MM.1S (cell line): ENCODE measurements around the gene PCGF3.
"Not testable (repeated sequence)": the region's sequence is repeated elsewhere in the genome, so short reads cannot be mapped to it uniquely, and the experiment has no call there.

Experiments
- DNase-seq: peaks from one replicate; pipeline ENCODE4 v3.0.0-alpha.2; 2015
- H2AFZ ChIP-seq: fragments of 300-600 bp; sonication (generic); 2 replicates; pipeline ENCODE4 v1.6.0; 2016; ENCODE audit warnings: antibody characterized with exemption, low read length
- H3F3A ChIP-seq: fragments of 300-600 bp; sonication (generic); 2 replicates; pipeline ENCODE4 v1.6.1; 2016; ENCODE audit warnings: mild to moderate bottlenecking, antibody characterized with exemption, low read length, moderate library complexity, mixed read lengths; ENCODE audit not compliant: insufficient read depth
- H3K27ac ChIP-seq: fragments of 300-600 bp; sonication (generic); 2 replicates; pipeline ENCODE4 v1.5.1; 2016; ENCODE audit warnings: mild to moderate bottlenecking, low read length
- H3K27me3 ChIP-seq: fragments of 300-600 bp; sonication (generic); replicated peaks from 2 replicates; pipeline ENCODE4 v1.6.0; 2016; ENCODE audit warnings: low read length; ENCODE audit not compliant: insufficient read depth
- H3K36me3 ChIP-seq: fragments of 300-600 bp; sonication (generic); replicated peaks from 2 replicates; pipeline ENCODE4 v1.6.1; 2016; ENCODE audit warnings: mild to moderate bottlenecking, low read length, mixed read lengths; ENCODE audit not compliant: insufficient read depth
- H3K4me1 ChIP-seq: fragments of 300-600 bp; sonication (generic); 2 replicates; pipeline ENCODE4 v1.6.1; 2016; ENCODE audit warnings: low read length, mixed read lengths
- H3K4me2 ChIP-seq: fragments of 300-600 bp; sonication (generic); 2 replicates; pipeline ENCODE4 v1.6.0; 2016; ENCODE audit warnings: low read depth, low read length
- H3K4me3 ChIP-seq: fragments of 300-600 bp; sonication (generic); 2 replicates; pipeline ENCODE4 v1.5.1; 2016; ENCODE audit warnings: low read length, mixed read lengths
- H3K79me2 ChIP-seq: fragments of 300-600 bp; sonication (generic); 2 replicates; pipeline ENCODE4 v1.6.1; 2016; ENCODE audit warnings: mixed run types, low read length, mixed read lengths
- H3K9ac ChIP-seq: fragments of 300-600 bp; sonication (generic); 2 replicates; pipeline ENCODE4 v1.6.1; 2016; ENCODE audit warnings: low read length, mixed read lengths
- H3K9me2 ChIP-seq: fragments of 300-600 bp; sonication (generic); replicated peaks from 2 replicates; pipeline ENCODE4 v1.6.1; 2016; ENCODE audit warnings: mild to moderate bottlenecking, low read length, mixed read lengths; ENCODE audit not compliant: insufficient read depth
- H3K9me3 ChIP-seq: fragments of 300-600 bp; sonication (generic); replicated peaks from 2 replicates; pipeline ENCODE4 v1.6.1; 2016; ENCODE audit warnings: mild to moderate bottlenecking, low read length, mixed read lengths; ENCODE audit not compliant: insufficient read depth
- H4K20me1 ChIP-seq: fragments of 300-600 bp; sonication (generic); 2 replicates; pipeline ENCODE4 v1.6.1; 2016; ENCODE audit warnings: mild to moderate bottlenecking, low read length, moderate library complexity, mixed read lengths; ENCODE audit not compliant: insufficient read depth
- EZH2 ChIP-seq: fragments of 300-600 bp; sonication (generic); optimal IDR thresholded peaks from 2 replicates; pipeline ENCODE3; 2017; ENCODE audit warnings: low read depth, mild to moderate bottlenecking, antibody characterized with exemption, low read length, mixed read lengths
- EZH2phosphoT487 ChIP-seq: fragments of 300-600 bp; sonication (generic); IDR thresholded peaks from 2 replicates; pipeline ENCODE4 v1.6.1; 2018; ENCODE audit warnings: antibody characterized with exemption, low read length
- TF ChIP-seq, protein P1 (sequence below): fragments of 300-600 bp; sonication (generic); IDR thresholded peaks from 2 replicates; pipeline ENCODE4 v1.5.1; 2016; ENCODE audit warnings: antibody characterized with exemption, low read length, mixed read lengths

PCGF3 gene

DNA sequence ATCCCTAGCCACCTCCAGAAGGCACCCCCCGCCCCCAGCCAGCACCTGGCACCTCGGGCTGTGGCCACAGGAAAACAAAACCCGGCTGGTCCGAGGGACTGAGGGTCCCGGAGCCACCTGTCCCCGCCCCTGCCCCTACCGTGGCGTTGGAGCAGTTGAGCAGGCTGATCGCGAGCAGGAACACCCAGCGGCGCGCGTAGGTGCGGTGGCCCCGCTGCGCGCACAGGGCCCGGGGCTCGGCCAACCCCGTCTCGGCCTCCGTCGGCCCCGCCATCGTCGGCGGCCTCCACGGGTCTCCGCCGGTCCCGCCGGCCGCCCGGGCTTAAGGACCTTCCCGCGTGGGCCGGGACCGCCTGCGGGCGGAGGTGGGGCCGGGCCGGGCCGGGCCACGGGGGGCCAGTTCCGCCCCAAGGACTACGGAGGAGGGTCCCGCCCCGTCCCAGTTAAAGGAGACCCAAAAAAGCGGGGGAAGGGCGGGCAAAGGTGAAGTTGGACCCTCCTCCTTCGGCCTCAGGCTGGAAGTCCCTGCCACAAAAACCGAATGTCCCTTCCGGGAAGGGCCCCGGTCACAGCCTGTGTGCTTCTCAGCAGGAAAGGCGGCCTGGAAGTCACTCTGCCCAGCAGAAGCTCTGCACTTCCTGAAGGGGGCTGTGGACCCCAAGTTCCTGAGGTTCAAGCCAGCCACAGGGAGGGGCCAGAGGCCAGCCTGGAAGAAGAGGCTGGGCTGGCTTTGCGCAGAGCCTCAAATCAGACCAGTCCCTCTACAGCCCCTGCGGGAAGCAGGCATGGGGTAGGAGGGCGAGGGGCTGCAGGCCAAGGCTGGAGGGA, 16.6 kb upstream of the PCGF3 start, which contains the start of gene SLC49A3:
Gene SLC49A3, minus strand, starts transcription at position 298 of the 828 bp plus-strand sequence. Its CDS starts 24 bp downstream, at position 274.
- Histone ChIP-seq H3K36me3 (no peaks in the 10 kb centered on the region), H3F3A (no peaks in the 10 kb centered on the region), H3K4me3 (no peak within 1 kb of the TSS), H3K4me2 (no peak within 1 kb of the TSS), H3K79me2 (no peaks in the 10 kb centered on the region), H3K9me3 (no peaks in the 10 kb centered on the region), H3K9me2 (no peaks in the 10 kb centered on the region), H3K27ac (no peak within 1 kb of the TSS), H4K20me1 (no peaks in the 10 kb centered on the region), H3K4me1 (no peaks in the 10 kb centered on the region), H2AFZ (no peak within 1 kb of the TSS), H3K9ac (no peak within 1 kb of the TSS), H3K27me3 (no peaks in the 10 kb centered on the region)
- TF ChIP-seq EZH2 (no peak), EZH2phosphoT487 (no peak)
- TF ChIP-seq, protein P1, sequence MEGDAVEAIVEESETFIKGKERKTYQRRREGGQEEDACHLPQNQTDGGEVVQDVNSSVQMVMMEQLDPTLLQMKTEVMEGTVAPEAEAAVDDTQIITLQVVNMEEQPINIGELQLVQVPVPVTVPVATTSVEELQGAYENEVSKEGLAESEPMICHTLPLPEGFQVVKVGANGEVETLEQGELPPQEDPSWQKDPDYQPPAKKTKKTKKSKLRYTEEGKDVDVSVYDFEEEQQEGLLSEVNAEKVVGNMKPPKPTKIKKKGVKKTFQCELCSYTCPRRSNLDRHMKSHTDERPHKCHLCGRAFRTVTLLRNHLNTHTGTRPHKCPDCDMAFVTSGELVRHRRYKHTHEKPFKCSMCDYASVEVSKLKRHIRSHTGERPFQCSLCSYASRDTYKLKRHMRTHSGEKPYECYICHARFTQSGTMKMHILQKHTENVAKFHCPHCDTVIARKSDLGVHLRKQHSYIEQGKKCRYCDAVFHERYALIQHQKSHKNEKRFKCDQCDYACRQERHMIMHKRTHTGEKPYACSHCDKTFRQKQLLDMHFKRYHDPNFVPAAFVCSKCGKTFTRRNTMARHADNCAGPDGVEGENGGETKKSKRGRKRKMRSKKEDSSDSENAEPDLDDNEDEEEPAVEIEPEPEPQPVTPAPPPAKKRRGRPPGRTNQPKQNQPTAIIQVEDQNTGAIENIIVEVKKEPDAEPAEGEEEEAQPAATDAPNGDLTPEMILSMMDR: no peak
- no peak for DNase-seq

DNA sequence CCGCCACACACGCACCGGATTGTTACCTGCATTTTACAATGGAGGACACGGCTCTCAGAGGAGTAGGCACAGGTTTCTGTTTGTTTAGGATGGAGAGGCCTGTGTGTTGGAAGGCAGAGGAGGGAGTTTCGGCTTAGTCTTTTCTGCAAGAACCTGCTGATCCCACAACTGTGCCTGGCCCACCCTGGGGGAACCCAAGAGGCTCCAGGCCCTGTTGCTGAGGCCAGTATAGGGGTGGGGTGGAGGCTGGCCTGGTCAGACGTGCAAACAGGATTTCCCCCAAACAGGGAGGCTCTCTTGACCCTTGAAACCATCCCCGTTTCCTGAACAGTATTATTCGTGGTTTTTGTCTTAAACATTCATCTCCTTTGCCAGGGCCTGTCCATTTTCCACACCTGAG, 15.9 kb upstream of the PCGF3 start:
- Histone ChIP-seq H3K27me3 (no peaks in the 10 kb centered on the region), H3K9me2 (no peaks in the 10 kb centered on the region), H3K4me3 (no peak overlapping the region), H2AFZ (no peak overlapping the region), H4K20me1 (no peaks in the 10 kb centered on the region), H3K36me3 (no peaks in the 10 kb centered on the region), H3K79me2 (no peaks in the 10 kb centered on the region), H3K9ac (no peak overlapping the region), H3K9me3 (no peaks in the 10 kb centered on the region), H3F3A (no peaks in the 10 kb centered on the region), H3K4me2 (no peak overlapping the region), H3K4me1 (no peaks in the 10 kb centered on the region), H3K27ac (no peak overlapping the region)
- DNase-seq: no peak
- TF ChIP-seq EZH2phosphoT487: no peak
- TF ChIP-seq EZH2: no peak
- TF ChIP-seq, protein P1: no peak

DNA sequence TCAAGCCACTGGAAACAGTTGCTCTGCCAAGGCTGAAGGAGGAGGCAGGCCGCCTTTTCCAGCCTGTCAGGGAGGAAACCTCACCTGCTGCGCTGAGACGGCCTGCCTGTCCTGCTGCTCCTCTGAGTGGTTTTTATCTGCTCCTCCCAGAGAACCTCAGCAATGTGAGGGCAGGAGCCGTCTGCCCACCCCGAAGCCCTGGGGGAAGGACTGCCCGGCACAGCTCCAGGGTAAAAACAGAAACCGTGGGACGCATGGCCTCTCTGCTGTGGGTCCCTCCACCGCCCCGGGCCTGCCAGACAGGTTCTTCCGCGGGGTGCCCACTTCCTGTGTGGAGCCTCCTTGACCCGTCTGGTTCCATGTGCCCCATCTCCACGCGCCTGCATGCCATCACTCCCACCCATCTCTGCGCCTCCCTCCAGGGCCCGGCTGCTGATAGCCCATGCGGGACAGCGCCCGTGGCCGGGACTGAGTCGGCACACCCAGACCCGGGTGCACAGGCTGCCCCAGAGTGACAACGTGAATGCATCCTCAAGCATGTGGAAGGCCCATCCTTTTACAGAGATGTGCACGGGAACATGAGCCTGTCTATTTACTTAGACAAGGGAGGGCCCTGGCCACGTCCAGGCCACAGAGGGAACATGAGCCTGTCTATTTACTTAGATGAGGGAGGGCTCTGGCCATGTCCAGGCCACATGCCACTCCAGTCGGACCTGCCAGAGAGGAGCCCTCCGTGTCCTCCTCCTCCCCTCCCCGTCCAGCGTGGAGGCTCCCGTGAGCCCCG, 12.7 kb upstream of the PCGF3 start:
- DNase-seq: no peak
- TF ChIP-seq EZH2phosphoT487 (no peak), EZH2 (no peak)
- TF ChIP-seq, protein P1: no peak
- Histone ChIP-seq H3K27ac (no peak overlapping the region), H3K4me1 (no peaks in the 10 kb centered on the region), H3F3A (no peaks in the 10 kb centered on the region), H3K36me3 (no peaks in the 10 kb centered on the region), H3K27me3 (no peaks in the 10 kb centered on the region), H4K20me1 (no peaks in the 10 kb centered on the region), H2AFZ (no peak overlapping the region), H3K79me2 (no peaks in the 10 kb centered on the region), H3K4me2 (no peak overlapping the region), H3K9me2 (no peaks in the 10 kb centered on the region), H3K9ac (no peak overlapping the region), H3K4me3 (no peak overlapping the region), H3K9me3 (no peaks in the 10 kb centered on the region)

DNA sequence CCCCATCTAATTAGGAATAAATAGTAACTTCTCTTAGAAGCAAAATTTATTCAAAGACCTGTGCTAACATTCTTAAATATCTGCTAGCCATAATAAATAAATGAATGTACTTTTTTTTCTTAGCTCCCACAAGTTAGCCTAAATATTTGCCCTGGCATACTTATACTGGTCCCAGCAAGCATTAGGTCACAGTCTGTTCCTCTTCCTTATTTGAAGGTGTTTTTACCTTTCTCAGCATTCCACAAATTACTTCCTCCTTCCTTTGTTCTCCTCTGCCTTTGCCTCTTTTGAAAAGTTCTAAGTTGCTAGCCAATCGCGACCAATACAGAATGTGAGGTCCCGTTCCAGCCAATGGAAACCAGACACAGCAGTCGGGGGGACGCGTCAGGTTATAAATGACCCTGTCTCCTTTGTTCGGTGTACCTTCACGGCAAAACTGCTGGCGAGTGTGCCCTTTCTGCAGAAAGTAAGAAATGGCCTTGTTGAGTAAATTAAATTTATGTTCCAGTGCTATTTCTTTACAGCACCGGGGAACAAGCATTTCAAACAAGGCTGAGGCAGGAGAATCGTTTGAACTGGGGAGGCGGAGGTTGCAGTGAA, 11.2 kb upstream of the PCGF3 start:
- not testable (repeated sequence) for H4K20me1 ChIP-seq, H3K9me2 ChIP-seq, H3F3A ChIP-seq, H3K9me3 ChIP-seq, H3K4me2 ChIP-seq, H3K27me3 ChIP-seq, DNase-seq, H2AFZ ChIP-seq, H3K79me2 ChIP-seq, H3K9ac ChIP-seq, H3K36me3 ChIP-seq, H3K27ac ChIP-seq, H3K4me1 ChIP-seq, H3K4me3 ChIP-seq
